HEK293 (cell line): ENCODE data around the gene ST6GALNAC6.

Experiments
- CTCF ChIA-PET: fragments of 350-600 bp; formaldehyde crosslinking; extraction: SDS; loops from one replicate; lab custom pipeline; 2021; ENCODE audit warnings: antibody characterized with exemption; lab: Yijun Ruan, JAX
- POLR2A ChIA-PET: fragments of 300-600 bp; formaldehyde crosslinking; extraction: SDS; loops from one replicate; lab custom pipeline; 2020; ENCODE audit warnings: antibody characterized with exemption, inconsistent platforms; lab: Yijun Ruan, JAX
- H3K27ac ChIP-seq: fragments of 200-500 bp; sonication (Bioruptor generic); 2 replicates; pipeline ENCODE4 v1.5.1; 2014; ENCODE audit warnings: low read depth, low read length, control low read depth, inconsistent platforms; ENCODE audit errors: extremely low read depth
- H3K36me3 ChIP-seq, 2 experiments: fragments of 200-500 bp in 1 of 2; sonication (Bioruptor generic) in 1 of 2; 1 replicate in 1 of 2; 2 replicates in 1 of 2; pipeline ENCODE4 v1.5.1; 2014 to 2017; ENCODE audit warnings: inconsistent platforms in 2 of 2, low read length in 2 of 2; ENCODE audit not compliant: control insufficient read depth in 2 of 2, insufficient read depth in 1 of 2
- H3K4me1 ChIP-seq: fragments of 200-500 bp; sonication (Bioruptor generic); 2 replicates; pipeline ENCODE4 v1.5.1; 2014; ENCODE audit warnings: mild to moderate bottlenecking, low read length, inconsistent platforms; ENCODE audit not compliant: control insufficient read depth, insufficient read depth
- H3K4me3 ChIP-seq: 2 replicates; pipeline ENCODE4 v1.5.1; 2011; ENCODE audit warnings: low read depth, mild to moderate bottlenecking, control low read depth, low read length, moderate library complexity
- H3K9me3 ChIP-seq: fragments of 200-500 bp; sonication (Bioruptor generic); 2 replicates; pipeline ENCODE4 v1.5.1; 2014; ENCODE audit warnings: low read depth, low read length, inconsistent platforms; ENCODE audit not compliant: control insufficient read depth, insufficient read depth
- GLIS1 ChIP-seq: fragments of 450-650 bp; formaldehyde crosslinking; IDR thresholded peaks from 2 replicates; pipeline ENCODE4 v1.5.1; 2016; ENCODE audit warnings: missing biosample characterization, missing genetic modification characterization
- HOXD13 ChIP-seq: sonication (generic); formaldehyde crosslinking; IDR thresholded peaks from 2 replicates; pipeline ENCODE4 v1.8.0; 2022; ENCODE audit warnings: missing genetic modification reagents, borderline replicate concordance
- WT1 ChIP-seq: fragments of 450-650 bp; formaldehyde crosslinking; IDR thresholded peaks from 2 replicates; pipeline ENCODE4 v1.5.1; 2016; ENCODE audit warnings: missing biosample characterization, missing genetic modification characterization
- ZBTB17 ChIP-seq: fragments of 450-650 bp; formaldehyde crosslinking; IDR thresholded peaks from 2 replicates; pipeline ENCODE4 v1.5.1; 2016; ENCODE audit warnings: missing biosample characterization, missing genetic modification characterization
- ZBTB48 ChIP-seq: fragments of 450-650 bp; formaldehyde crosslinking; IDR thresholded peaks from 2 replicates; pipeline ENCODE4 v1.5.1; 2016; ENCODE audit warnings: missing biosample characterization, missing genetic modification characterization
- ZEB2 ChIP-seq: fragments of 450-650 bp; formaldehyde crosslinking; IDR thresholded peaks from 2 replicates; pipeline ENCODE4 v1.5.1; 2016; ENCODE audit warnings: missing biosample characterization, missing genetic modification characterization
- ZFP37 ChIP-seq: fragments of 450-650 bp; formaldehyde crosslinking; IDR thresholded peaks from 2 replicates; pipeline ENCODE4 v1.5.1; 2016; ENCODE audit warnings: missing biosample characterization, missing genetic modification characterization
- ZNF157 ChIP-seq: fragments of 450-650 bp; formaldehyde crosslinking; IDR thresholded peaks from 2 replicates; pipeline ENCODE4 v1.5.1; 2016; ENCODE audit warnings: missing biosample characterization, missing genetic modification characterization
- ZNF16 ChIP-seq: fragments of 450-650 bp; formaldehyde crosslinking; IDR thresholded peaks from 2 replicates; pipeline ENCODE4 v1.5.1; 2016; ENCODE audit warnings: low read depth, missing biosample characterization, missing genetic modification characterization
- ZNF239 ChIP-seq: fragments of 450-650 bp; formaldehyde crosslinking; IDR thresholded peaks from 2 replicates; pipeline ENCODE4 v1.5.1; 2016; ENCODE audit warnings: missing biosample characterization, missing genetic modification characterization
- ZNF335 ChIP-seq: fragments of 450-650 bp; formaldehyde crosslinking; conservative IDR thresholded peaks from 2 replicates; pipeline ENCODE4 v1.5.1; 2016; ENCODE audit warnings: missing biosample characterization, missing genetic modification characterization
- ZNF350 ChIP-seq: fragments of 450-650 bp; formaldehyde crosslinking; IDR thresholded peaks from 2 replicates; pipeline ENCODE4 v1.5.0; 2017; ENCODE audit warnings: missing biosample characterization, mild to moderate bottlenecking, missing genetic modification characterization
- ZNF426 ChIP-seq: fragments of 450-650 bp; formaldehyde crosslinking; IDR thresholded peaks from 2 replicates; pipeline ENCODE4 v1.5.1; 2017; ENCODE audit warnings: missing biosample characterization, missing genetic modification characterization, mild to moderate bottlenecking, inconsistent platforms, moderate library complexity
- ZNF473 ChIP-seq: fragments of 450-650 bp; formaldehyde crosslinking; IDR thresholded peaks from 2 replicates; pipeline ENCODE4 v1.5.1; 2017; ENCODE audit warnings: missing biosample characterization, missing genetic modification characterization
- ZNF555 ChIP-seq: fragments of 450-650 bp; formaldehyde crosslinking; conservative IDR thresholded peaks from 2 replicates; pipeline ENCODE4 v1.5.1; 2017; ENCODE audit warnings: missing biosample characterization, mild to moderate bottlenecking, missing genetic modification characterization, inconsistent platforms
- ZNF626 ChIP-seq: fragments of 450-650 bp; sonication (Bioruptor Pico); formaldehyde crosslinking; IDR thresholded peaks from 2 replicates; pipeline ENCODE4 v1.5.1; 2018; ENCODE audit warnings: missing biosample characterization, missing genetic modification characterization, inconsistent platforms
- ZNF747 ChIP-seq: fragments of 450-650 bp; formaldehyde crosslinking; IDR thresholded peaks from 2 replicates; pipeline ENCODE4 v1.5.1; 2016; ENCODE audit warnings: missing biosample characterization, missing genetic modification characterization
- TF ChIP-seq, protein P1 (sequence below): sonication (generic); formaldehyde crosslinking; IDR thresholded peaks from 2 replicates; pipeline ENCODE4 v1.8.1; 2022; ENCODE audit warnings: mild to moderate bottlenecking, moderate library complexity, missing genetic modification reagents
- TF ChIP-seq, protein P2 (sequence below): fragments of 450-650 bp; IDR thresholded peaks from 2 replicates; pipeline ENCODE4 v1.5.1; 2018; ENCODE audit warnings: missing biosample characterization, mild to moderate bottlenecking, missing genetic modification characterization

ST6GALNAC6 gene

DNA sequence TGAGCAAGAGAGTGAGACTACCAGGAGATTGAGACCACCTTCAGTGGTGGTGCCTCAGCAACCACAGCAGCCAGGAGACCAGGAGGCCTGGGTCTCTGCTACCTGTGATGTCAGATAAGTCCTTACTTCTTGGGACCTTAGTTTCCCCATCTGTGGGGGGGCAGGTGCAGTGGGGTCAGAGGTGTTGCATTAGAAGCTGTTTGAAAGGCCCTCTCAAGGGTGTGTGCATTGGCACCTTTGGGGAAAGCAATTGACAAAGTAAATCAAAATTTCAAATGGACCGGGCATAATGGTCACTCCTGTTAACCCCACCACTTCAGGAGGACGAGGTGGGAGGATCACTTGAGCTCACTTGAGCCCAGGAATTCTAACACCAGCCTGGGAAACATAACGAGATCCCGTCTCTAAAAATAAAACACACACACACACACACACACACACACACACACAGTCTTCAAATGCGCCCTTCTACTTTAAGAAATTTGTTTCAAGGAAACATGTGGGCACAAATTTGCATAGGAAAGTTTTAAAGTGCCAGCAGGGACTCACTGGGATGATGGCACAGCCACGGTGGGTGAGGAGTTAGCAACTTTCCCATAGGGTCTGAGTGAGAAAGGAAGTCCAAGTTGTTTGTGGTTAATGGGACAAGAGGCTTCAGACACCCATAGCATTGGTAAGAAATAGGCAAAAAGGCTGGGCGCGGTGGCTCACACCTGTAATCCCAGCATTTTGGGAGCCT is 20.6 kb downstream of the ST6GALNAC6 start:
- Histone ChIP-seq H3K4me3 (no peak overlapping the region), H3K9me3 (no peaks in the 10 kb centered on the region), H3K4me1 (no peaks in the 10 kb centered on the region; the same call in 1 of the 2 replicates), H3K36me3 (peaks cover 0 to 4% of the 10 kb centered on the region in 2 experiments; a peak in 2 of 3 replicates)
- CTCF ChIA-PET, result interaction anchor here (0.6 to 2.5 kb wide), 4 partner anchors 42 to 375 kb away, joined by 3 to 7 read pairs (median 3); partner anchors contain the start of gene TOR2A
- TF ChIP-seq ZNF555 (no peak), ZNF350 (no peak), HOXD13 (CRISPR knock-in tag) (no peak), ZNF747 (tag by site-specific recombination) (no peak), ZNF239 (tag by site-specific recombination) (no peak)
- TF ChIP-seq, all 188 proteins: peak for 0
- H3K27ac ChIP-seq, result no peak overlapping the region
- POLR2A ChIA-PET, result interaction anchor here (0.6 to 0.8 kb wide), 4 partner anchors 78 to 319 kb away, joined by 3 to 15 read pairs (median 5); partner anchors contain the start of gene CDK9

DNA sequence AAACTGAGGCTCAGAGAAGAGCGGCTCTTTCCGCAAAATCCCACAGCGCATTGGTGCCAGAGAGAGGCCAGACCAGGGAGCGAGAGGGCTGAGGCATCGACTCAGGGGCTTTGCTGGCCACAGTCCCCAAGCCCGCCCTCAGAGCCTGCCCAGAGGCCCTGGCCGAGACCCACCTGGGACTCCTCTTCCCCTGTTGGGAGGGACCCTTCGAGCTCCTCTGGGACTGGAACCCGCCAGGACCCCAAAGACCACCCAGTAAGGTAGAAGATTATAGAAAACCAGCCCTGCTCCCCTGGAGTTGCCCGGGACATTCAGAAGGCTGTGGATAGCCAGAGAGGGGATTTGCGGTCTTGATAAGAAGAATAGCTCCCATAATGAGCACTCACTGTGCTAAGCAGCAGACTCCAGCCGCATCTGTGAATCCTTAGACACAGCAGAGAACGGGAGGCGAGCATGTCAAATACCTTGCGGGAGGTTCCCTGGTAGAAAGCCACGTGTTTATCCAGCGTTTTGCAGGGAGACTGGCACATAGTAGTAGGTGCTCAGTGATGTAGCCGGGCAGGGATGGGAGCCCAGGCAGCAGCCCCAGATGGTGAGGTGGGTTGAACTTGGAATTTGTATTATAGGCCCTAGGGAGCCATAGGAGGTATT is 21.3 kb downstream of the ST6GALNAC6 start:
- Histone ChIP-seq H3K9me3 (no peaks in the 10 kb centered on the region), H3K36me3 (peaks cover 0 to 8% of the 10 kb centered on the region in 2 experiments; a peak in 1 of 3 replicates), H3K4me3 (peak overlapping the region; percentile 55), H3K27ac (peak overlapping the region; percentile 32; the same call in 1 of the 2 replicates), H3K4me1 (no peaks in the 10 kb centered on the region; the same call in 1 of the 2 replicates)
- TF ChIP-seq ZNF335 (tag by site-specific recombination) (no peak), ZFP37 (tag by site-specific recombination) (0 out of 2 replicates have a peak, but pooled peaks have one; percentile 6), ZNF626 (tag by site-specific recombination) (no peak), ZNF473 (tag by site-specific recombination) (no peak), ZEB2 (tag by site-specific recombination) (0 out of 2 replicates have a peak, but pooled peaks have one; percentile 10), WT1 (tag by site-specific recombination) (0 out of 2 replicates have a peak, but pooled peaks have one; percentile 39), ZBTB48 (tag by site-specific recombination) (0 out of 2 replicates have a peak, but pooled peaks have one; percentile 10), GLIS1 (tag by site-specific recombination) (0 out of 2 replicates have a peak, but pooled peaks have one; percentile 5), ZNF426 (no peak), ZNF157 (tag by site-specific recombination) (no peak), ZNF16 (tag by site-specific recombination) (peak; percentile 94; the same call in 1 of the 2 replicates), ZBTB17 (peak; percentile 55; the same call in 1 of the 2 replicates)
- TF ChIP-seq, protein P1, sequence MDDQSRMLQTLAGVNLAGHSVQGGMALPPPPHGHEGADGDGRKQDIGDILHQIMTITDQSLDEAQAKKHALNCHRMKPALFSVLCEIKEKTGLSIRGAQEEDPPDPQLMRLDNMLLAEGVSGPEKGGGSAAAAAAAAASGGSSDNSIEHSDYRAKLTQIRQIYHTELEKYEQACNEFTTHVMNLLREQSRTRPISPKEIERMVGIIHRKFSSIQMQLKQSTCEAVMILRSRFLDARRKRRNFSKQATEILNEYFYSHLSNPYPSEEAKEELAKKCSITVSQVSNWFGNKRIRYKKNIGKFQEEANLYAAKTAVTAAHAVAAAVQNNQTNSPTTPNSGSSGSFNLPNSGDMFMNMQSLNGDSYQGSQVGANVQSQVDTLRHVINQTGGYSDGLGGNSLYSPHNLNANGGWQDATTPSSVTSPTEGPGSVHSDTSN (CRISPR knock-in tag), result no peak
- TF ChIP-seq, protein P2, sequence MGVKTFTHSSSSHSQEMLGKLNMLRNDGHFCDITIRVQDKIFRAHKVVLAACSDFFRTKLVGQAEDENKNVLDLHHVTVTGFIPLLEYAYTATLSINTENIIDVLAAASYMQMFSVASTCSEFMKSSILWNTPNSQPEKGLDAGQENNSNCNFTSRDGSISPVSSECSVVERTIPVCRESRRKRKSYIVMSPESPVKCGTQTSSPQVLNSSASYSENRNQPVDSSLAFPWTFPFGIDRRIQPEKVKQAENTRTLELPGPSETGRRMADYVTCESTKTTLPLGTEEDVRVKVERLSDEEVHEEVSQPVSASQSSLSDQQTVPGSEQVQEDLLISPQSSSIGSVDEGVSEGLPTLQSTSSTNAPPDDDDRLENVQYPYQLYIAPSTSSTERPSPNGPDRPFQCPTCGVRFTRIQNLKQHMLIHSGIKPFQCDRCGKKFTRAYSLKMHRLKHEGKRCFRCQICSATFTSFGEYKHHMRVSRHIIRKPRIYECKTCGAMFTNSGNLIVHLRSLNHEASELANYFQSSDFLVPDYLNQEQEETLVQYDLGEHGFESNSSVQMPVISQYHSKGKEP (tag by site-specific recombination), result no peak
- ChIA-PET POLR2A (interaction anchor here (0.6 to 0.8 kb wide), 2 partner anchors 93 to 235 kb away, joined by 3 read pairs; partner anchors contain the start of gene CDK9), CTCF (interaction anchor here (0.5 to 2.5 kb wide), 4 partner anchors 34 to 288 kb away, joined by 3 to 7 read pairs (median 3); partner anchors contain the start of gene TOR2A)
